CD4-positive, CD25-positive, alpha-beta regulatory T cell (primary cell): ENCODE results near the gene MX1. TPM values are rescaled to one million over a fixed set of nuclear protein-coding genes. Genes with fewer than 3 reads are reported as not detected.

Source experiments
- ATAC-seq, 2 donors: fragments of 150-1000 bp; cut with Tn5 transposase; one replicate each; pipeline ENCODE4 v1.10.0; 2021; ENCODE audit warnings: low read depth in 2 of 2, moderate number of reproducible peaks in 2 of 2, moderate library complexity in 1 of 2
- DNase-seq, 3 donors: peaks; one replicate each; pipeline versions ENCODE4 v3.0.0 to v3.0.0-alpha.2; 2012 to 2022; ENCODE audit warnings: mixed read lengths in 1 of 3
- H3K27ac ChIP-seq: one replicate; pipeline ENCODE4 v1.7.0; 2013; ENCODE audit warnings: mild to moderate bottlenecking, low read length; ENCODE audit not compliant: insufficient read depth, poor library complexity, severe bottlenecking
- H3K27me3 ChIP-seq: one replicate; pipeline ENCODE4 v1.7.0; 2013; ENCODE audit warnings: low read length; ENCODE audit not compliant: control insufficient read depth, insufficient read depth
- H3K36me3 ChIP-seq: one replicate; pipeline ENCODE4 v1.7.0; 2013; ENCODE audit warnings: mild to moderate bottlenecking, low read length, moderate library complexity; ENCODE audit not compliant: control insufficient read depth, insufficient read depth
- H3K4me1 ChIP-seq: 2 replicates; pipeline ENCODE4 v1.7.0; 2013; ENCODE audit warnings: mild to moderate bottlenecking, low read length; ENCODE audit not compliant: insufficient read depth, control insufficient read depth, poor library complexity, severe bottlenecking
- H3K4me3 ChIP-seq: one replicate; pipeline ENCODE4 v1.7.0; 2013; ENCODE audit warnings: low read depth, mild to moderate bottlenecking, low read length, moderate library complexity
- H3K9me3 ChIP-seq, 2 experiments: 1 replicate in 1 of 2; 2 replicates in 1 of 2; pipeline ENCODE4 v1.7.0; 2013; ENCODE audit warnings: low read length in 2 of 2, mild to moderate bottlenecking in 1 of 2, moderate library complexity in 1 of 2; ENCODE audit not compliant: control insufficient read depth in 2 of 2
- H3K27ac Mint-ChIP-seq, 3 donors: one replicate each; pipeline ENCODE4 v1.8.0; 2020 to 2022; ENCODE audit warnings: mild to moderate bottlenecking in 3 of 3, mixed read lengths in 3 of 3, moderate library complexity in 2 of 3
- H3K27me3 Mint-ChIP-seq: one replicate; pipeline ENCODE4 v1.8.0; 2022; ENCODE audit warnings: mild to moderate bottlenecking, mixed read lengths
- H3K36me3 Mint-ChIP-seq: one replicate; pipeline ENCODE4 v1.8.0; 2020; ENCODE audit warnings: mixed read lengths
- H3K4me1 Mint-ChIP-seq, 4 donors: one replicate each; pipeline ENCODE4 v1.8.0; 2020 to 2022; ENCODE audit warnings: mixed read lengths in 4 of 4, mild to moderate bottlenecking in 1 of 4
- H3K4me3 Mint-ChIP-seq, 4 donors: one replicate each; pipeline ENCODE4 v1.8.0; 2020 to 2022; ENCODE audit warnings: mild to moderate bottlenecking in 4 of 4, mixed read lengths in 4 of 4, moderate library complexity in 3 of 4
- H3K9me3 Mint-ChIP-seq, 7 donors: one replicate each; pipeline ENCODE4 v1.8.0; 2020 to 2022; ENCODE audit warnings: mixed read lengths in 7 of 7, mild to moderate bottlenecking in 3 of 7, moderate library complexity in 2 of 7
- polyA plus RNA-seq, 4 donors: library from polyadenylated mRNA; unstranded; fragments of 300-500 nt; fragmentation: Illumina TruSeq; gene quantifications; one replicate each; pipeline ENCODE4 v1.2.3, GENCODE V29; 2021
- total RNA-seq: library from RNA; stranded (reverse); gene quantifications from one replicate; pipeline ENCODE4 v1.2.3, GENCODE V29; 2022

The MX1 gene
- total and polyA plus RNA-seq, 5 donors from 2014 or later = 82.5 to 137 (median 95.2) TPM

DNA sequence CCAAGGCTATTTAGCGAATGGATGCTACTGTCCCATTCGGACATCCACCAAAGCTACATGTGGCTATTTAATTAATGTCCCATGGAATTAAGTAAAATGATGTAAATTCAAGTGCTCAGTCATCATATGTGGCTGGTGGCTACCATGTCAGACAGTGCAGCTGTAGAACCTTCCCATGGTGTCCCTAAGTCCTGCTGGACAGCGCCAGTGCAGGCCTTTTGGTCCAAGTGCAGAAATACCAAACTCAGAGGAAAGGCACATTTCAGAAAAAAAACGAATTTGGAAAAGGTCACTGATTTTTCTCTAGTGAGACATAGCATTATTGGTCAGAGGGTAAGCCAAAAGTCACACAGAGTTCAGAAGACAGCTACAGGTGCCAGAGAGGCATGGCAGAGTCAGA lies 64.3 kb downstream of the MX1 start:
- Mint-ChIP-seq H3K4me1 (no peaks in the 10 kb centered on the region), H3K27ac (no peak overlapping the region), H3K9me3 (no peaks in the 10 kb centered on the region), H3K36me3 (no peaks in the 10 kb centered on the region), H3K4me3 (no peak overlapping the region), H3K27me3 (peaks cover 14% of the 10 kb centered on the region)
- Histone ChIP-seq H3K9me3 (no peaks in the 10 kb centered on the region), H3K27ac (no peak overlapping the region), H3K4me1 (no peaks in the 10 kb centered on the region), H3K36me3 (no peaks in the 10 kb centered on the region), H3K27me3 (no peaks in the 10 kb centered on the region), H3K4me3 (no peak overlapping the region)
- DNase-seq (no peak), ATAC-seq (no peak)

DNA sequence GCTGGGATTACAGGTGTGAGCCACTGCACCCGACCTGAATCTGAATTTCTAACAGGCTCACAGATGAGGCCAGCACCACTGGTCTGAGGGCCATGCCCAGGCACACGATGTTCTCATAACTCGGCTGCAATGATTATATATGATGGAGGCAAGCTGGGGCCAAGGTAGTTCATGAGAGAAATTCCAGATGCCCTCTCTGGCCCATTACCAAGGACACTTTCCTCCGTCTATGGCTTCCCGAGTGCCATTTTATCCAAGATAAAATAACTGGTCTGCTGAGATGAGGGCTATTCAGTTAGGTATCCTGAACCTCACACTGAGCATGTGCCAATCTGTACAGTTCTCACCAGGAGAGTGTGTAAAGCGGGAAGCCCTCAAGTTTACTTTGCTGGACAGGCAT lies 65.4 kb downstream of the MX1 start:
- ATAC-seq (no peak), DNase-seq (no peak)
- Histone ChIP-seq H3K27ac (no peak overlapping the region), H3K4me3 (no peak overlapping the region), H3K4me1 (no peaks in the 10 kb centered on the region), H3K27me3 (no peaks in the 10 kb centered on the region), H3K36me3 (no peaks in the 10 kb centered on the region), H3K9me3 (no peaks in the 10 kb centered on the region)
- H3K4me1 Mint-ChIP-seq = no peaks in the 10 kb centered on the region
- no peak overlapping the region for H3K4me3 Mint-ChIP-seq
- no peaks in the 10 kb centered on the region for H3K9me3 Mint-ChIP-seq
- H3K27ac Mint-ChIP-seq = no peak overlapping the region
- H3K27me3 Mint-ChIP-seq = peaks cover 14% of the 10 kb centered on the region
- H3K36me3 Mint-ChIP-seq = no peaks in the 10 kb centered on the region

DNA sequence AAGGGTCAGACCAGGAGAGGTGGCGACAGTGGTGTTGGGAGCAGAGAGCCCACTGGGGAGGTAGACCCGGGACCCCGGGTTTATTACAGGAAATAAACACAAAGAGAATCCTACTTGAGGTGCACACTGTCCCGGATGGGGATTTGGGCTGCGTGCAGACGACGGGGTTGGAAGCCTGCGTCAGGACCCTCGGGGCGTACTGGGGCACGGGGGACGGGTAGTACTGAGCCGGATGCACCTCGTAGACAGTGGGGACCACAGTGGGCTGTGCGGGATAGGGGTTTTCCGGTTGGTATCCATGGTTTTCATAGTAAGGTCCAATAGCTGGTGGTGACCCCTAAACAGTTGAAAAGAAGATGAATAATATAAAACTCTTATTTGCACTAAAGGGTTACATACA lies 68.2 kb downstream of the MX1 start:
- H3K27me3 Mint-ChIP-seq = peaks cover 10% of the 10 kb centered on the region
- H3K27me3 ChIP-seq = no peaks in the 10 kb centered on the region
- no peak overlapping the region for H3K27ac Mint-ChIP-seq
- no peaks in the 10 kb centered on the region for H3K9me3 Mint-ChIP-seq
- H3K27ac ChIP-seq = no peak overlapping the region
- H3K4me3 Mint-ChIP-seq = no peak overlapping the region
- no peaks in the 10 kb centered on the region for H3K4me1 ChIP-seq
- H3K36me3 Mint-ChIP-seq = no peaks in the 10 kb centered on the region
- H3K9me3 ChIP-seq = no peaks in the 10 kb centered on the region
- H3K4me3 ChIP-seq = no peak overlapping the region
- no peaks in the 10 kb centered on the region for H3K4me1 Mint-ChIP-seq
- no peaks in the 10 kb centered on the region for H3K36me3 ChIP-seq
- DNase-seq (no peak), ATAC-seq (no peak)

DNA sequence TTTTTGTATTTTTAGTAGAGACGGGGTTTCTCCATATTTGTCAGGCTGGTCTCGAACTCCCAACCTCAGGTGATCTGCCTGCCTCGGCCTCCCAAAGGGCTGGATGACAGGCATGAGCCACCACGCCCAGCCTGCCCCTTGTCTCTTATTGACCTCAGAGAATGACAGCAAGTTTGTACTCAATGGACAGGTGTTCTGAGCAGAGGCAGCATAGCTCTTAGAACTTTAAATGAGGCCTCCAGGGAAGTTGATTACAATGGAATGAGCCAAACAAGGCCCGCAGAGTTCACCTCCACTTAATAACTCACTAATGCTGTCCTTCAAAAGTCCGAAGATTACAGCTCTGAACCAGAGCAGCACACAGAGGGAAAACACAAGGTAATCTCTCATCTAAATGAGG lies 71.0 kb downstream of the MX1 start:
- Mint-ChIP-seq H3K4me3 (no peak overlapping the region), H3K27me3 (peaks cover 10% of the 10 kb centered on the region), H3K36me3 (no peaks in the 10 kb centered on the region), H3K4me1 (no peaks in the 10 kb centered on the region), H3K27ac (no peak overlapping the region), H3K9me3 (no peaks in the 10 kb centered on the region)
- ATAC-seq (no peak), DNase-seq (no peak)
- H3K27me3 ChIP-seq = no peaks in the 10 kb centered on the region
- no peaks in the 10 kb centered on the region for H3K4me1 ChIP-seq
- H3K36me3 ChIP-seq = no peaks in the 10 kb centered on the region
- H3K9me3 ChIP-seq = no peaks in the 10 kb centered on the region
- no peak overlapping the region for H3K27ac ChIP-seq
- H3K4me3 ChIP-seq = no peak overlapping the region

DNA sequence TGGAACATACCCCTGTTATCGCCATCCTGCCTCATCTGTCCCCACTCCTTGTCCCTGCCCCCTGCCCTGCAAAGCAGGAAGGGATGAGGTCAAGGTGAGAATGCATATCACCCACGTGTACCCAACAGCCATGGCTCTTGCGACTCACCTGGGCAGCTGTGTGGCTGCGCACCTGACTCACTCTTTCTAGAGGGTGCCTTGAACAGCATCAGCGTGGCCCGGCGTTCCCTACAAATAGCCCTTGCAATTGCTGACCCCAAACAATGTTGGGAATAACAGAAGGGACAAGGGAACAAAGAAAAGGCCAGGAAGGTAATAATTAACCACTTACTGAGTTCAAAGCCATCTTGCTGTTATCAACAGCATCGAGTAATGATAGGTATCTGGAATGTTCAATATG lies 71.7 kb downstream of the MX1 start:
- Mint-ChIP-seq H3K36me3 (no peaks in the 10 kb centered on the region), H3K4me1 (no peaks in the 10 kb centered on the region), H3K27me3 (peaks cover 17% of the 10 kb centered on the region), H3K9me3 (no peaks in the 10 kb centered on the region), H3K27ac (peak overlapping the region in 1 of 3 donors; percentile 42), H3K4me3 (no peak overlapping the region)
- Histone ChIP-seq H3K27ac (no peak overlapping the region), H3K4me1 (no peaks in the 10 kb centered on the region), H3K27me3 (no peaks in the 10 kb centered on the region), H3K9me3 (no peaks in the 10 kb centered on the region), H3K36me3 (no peaks in the 10 kb centered on the region), H3K4me3 (no peak overlapping the region)
- DNase-seq (no peak), ATAC-seq (no peak)

DNA sequence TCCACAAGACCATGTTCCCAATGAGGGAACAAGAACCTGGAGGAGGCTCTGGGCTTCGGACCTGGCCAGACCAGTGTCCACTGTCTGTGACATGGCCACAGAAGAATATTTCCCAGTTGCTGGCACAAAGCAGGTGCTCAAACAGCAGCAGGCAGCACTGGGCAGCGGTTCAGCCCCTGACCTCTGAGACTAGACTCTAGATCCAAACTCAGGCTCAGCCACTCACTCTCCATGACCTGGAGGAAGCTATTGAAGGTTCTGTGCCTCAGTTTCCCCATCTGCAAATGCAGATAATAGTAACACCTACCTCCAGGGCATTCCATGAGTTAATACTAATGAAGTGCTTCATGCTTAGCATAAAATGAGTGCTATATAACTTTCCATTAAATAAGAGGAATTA lies 73.9 kb downstream of the MX1 start:
- no peaks in the 10 kb centered on the region for H3K9me3 ChIP-seq
- Mint-ChIP-seq H3K4me3 (no peak overlapping the region), H3K9me3 (no peaks in the 10 kb centered on the region), H3K27me3 (peaks cover 19% of the 10 kb centered on the region), H3K36me3 (no peaks in the 10 kb centered on the region), H3K4me1 (no peaks in the 10 kb centered on the region), H3K27ac (no peak overlapping the region)
- no peak for DNase-seq
- no peaks in the 10 kb centered on the region for H3K4me1 ChIP-seq
- no peaks in the 10 kb centered on the region for H3K36me3 ChIP-seq
- ATAC-seq = no peak
- no peak overlapping the region for H3K4me3 ChIP-seq
- no peak overlapping the region for H3K27ac ChIP-seq
- H3K27me3 ChIP-seq = peaks cover 2% of the 10 kb centered on the region

DNA sequence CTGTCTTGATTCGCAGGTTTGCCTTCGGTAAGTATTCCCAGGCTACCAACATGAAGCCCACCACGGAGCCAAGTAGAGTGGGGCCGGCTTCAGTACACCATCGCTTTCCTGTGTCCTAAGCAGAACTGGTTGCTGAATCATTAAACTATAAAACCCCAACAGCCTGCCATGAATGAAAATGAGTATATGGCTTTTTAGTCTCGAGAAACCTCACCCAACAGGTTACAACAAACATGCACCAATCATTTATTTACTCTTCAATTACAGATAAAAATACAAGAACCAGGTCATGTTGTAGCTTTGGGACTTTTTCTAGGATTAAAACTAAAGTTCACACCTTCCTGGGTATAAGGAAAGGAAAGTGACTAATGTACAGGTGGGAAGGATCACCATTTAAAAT lies 74.3 kb downstream of the MX1 start:
- H3K27me3 Mint-ChIP-seq = peaks cover 20% of the 10 kb centered on the region
- H3K27ac ChIP-seq = no peak overlapping the region
- peaks cover 2% of the 10 kb centered on the region for H3K27me3 ChIP-seq
- H3K9me3 Mint-ChIP-seq = no peaks in the 10 kb centered on the region
- H3K4me3 Mint-ChIP-seq = no peak overlapping the region
- H3K36me3 Mint-ChIP-seq = no peaks in the 10 kb centered on the region
- H3K4me1 Mint-ChIP-seq = no peaks in the 10 kb centered on the region
- no peaks in the 10 kb centered on the region for H3K36me3 ChIP-seq
- DNase-seq (no peak), ATAC-seq (no peak)
- H3K4me3 ChIP-seq = no peak overlapping the region
- H3K27ac Mint-ChIP-seq = no peak overlapping the region
- H3K9me3 ChIP-seq = no peaks in the 10 kb centered on the region
- no peaks in the 10 kb centered on the region for H3K4me1 ChIP-seq

DNA sequence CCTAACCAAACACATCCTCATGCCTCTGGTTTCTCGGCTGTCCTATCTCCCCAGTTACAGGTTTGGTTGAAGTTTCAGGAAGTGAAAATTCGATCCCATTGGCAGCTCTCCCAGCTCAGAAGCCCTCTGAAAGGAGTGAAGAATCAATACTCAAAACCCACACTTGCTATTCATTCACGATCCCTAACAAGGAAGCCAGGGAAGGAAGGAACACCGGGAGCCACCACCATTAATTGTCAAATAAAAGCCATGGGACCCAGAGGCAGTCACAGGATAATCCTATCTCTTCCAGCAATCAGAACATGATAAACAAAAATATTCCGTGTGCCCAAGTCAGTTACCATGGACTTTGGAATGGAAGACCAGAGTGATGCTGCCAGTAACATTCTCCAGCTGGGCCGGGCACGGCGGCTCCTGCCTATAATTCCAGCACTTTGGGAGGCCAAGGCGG lies 74.9 kb downstream of the MX1 start:
- Mint-ChIP-seq H3K36me3 (no peaks in the 10 kb centered on the region), H3K9me3 (no peaks in the 10 kb centered on the region), H3K27ac (no peak overlapping the region), H3K27me3 (peaks cover 22% of the 10 kb centered on the region), H3K4me3 (no peak overlapping the region), H3K4me1 (no peaks in the 10 kb centered on the region)
- Histone ChIP-seq H3K9me3 (no peaks in the 10 kb centered on the region), H3K27ac (no peak overlapping the region), H3K36me3 (no peaks in the 10 kb centered on the region), H3K4me1 (no peaks in the 10 kb centered on the region), H3K27me3 (peaks cover 2% of the 10 kb centered on the region), H3K4me3 (no peak overlapping the region)
- DNase-seq (no peak), ATAC-seq (no peak)
